NK-92 treated with Interleukin-12 subunit alpha and Interleukin-12 subunit beta, amount 100 ng/mL, for 24 hours (cell line): ENCODE measurements around the gene IL1RAPL1.
"Not testable (repeated sequence)": the region's sequence is repeated elsewhere in the genome, so short reads cannot be mapped to it uniquely, and the experiment has no call there.

Experiments
- DNase-seq: peaks from one replicate; lab custom pipeline; 2025; lab: John Stamatoyannopoulos, UW

IL1RAPL1 gene

DNA sequence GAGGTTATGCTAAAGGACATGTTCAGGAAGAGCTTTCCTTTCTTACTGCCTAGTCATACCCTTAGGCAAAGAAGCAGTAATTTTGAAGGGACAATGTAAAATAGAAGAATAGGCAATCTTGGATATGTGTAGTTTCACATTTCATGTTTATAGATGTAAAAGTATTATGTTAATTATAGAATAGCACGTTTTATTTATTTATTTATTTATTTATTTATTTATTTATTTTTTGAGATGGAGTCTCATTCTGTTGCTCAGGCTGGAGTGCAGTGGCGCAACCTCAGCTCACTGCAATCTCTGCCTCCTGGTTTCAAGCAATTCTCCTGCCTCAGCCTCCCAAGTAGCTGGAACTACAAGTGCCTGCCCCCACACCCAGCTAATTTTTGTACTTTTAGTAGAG lies 535.6 kb downstream of the IL1RAPL1 start:
- DNase-seq: not testable (repeated sequence)

DNA sequence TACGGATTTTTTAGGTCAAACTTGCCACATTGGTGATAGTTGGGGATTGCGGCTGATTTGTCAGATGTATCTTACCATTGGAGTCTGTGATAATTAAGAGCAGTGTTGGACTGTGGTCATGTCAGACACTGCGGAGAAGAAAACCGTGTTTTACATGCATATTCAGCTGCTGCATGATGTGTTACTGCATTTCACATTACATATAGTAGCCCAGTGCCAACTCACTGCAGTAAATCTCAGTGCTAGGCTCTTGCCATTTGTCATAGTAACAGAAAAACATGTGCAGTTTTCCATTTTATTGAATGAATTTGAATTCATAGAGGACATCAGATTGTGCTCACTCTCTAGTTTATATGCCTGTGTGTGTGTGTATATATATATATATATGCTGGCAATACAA lies 543.7 kb downstream of the IL1RAPL1 start:
- DNase-seq: no peak

DNA sequence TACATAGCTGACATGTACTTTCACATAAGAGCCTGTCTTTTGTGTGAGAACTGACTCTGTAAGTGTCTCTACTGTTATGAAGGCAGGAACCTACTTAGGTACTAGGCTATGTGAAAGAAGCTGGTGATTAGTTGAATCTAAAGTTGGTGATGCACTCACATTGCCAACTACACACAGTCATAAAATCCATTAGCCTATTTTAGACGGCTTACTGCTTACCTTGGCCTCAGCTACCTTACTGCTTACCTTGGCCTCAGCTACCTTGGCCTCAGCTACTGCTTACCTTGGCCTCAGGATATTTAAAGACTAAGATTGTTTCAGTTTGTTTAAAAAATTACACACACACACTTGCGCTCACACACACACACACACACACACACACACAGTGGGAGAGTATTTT lies 549.7 kb downstream of the IL1RAPL1 start:
- DNase-seq: no peak

DNA sequence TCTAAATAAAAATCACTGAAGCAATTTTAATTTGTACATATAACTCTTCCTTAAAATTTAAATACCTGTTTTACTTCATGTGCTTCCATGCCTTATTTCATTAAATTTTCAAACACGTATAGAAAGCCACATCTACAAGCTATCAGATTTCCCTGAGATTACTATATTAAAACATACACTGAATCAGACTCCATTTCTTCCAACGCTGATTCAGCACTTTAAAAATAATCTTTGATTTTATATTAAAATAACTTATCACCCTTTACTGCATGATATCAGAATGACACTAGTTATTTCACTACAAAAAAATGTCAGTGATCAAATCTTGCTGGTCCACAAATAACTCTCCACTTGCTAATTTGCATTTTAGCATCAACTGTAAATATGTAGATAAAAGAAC lies 550.8 kb downstream of the IL1RAPL1 start:
- no peak for DNase-seq

DNA sequence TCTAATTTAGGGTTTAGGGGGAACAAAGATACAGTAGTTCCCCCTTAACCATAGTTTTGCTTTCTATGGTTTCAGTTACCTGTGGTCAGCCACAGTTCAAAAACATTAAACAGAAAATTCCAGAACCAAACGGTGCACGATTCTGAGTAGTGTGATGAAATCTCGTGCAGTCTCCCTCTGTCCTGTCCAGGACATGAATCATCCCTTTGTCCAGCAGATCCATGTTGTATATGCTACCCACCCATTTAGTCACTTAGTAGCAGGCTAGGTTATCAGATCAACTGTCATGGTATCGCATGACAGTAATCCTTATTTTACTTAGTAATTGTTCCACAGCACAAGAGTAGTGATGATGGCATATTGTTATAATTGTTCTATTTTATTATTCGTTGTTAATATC lies 556.1 kb downstream of the IL1RAPL1 start:
- no peak for DNase-seq

DNA sequence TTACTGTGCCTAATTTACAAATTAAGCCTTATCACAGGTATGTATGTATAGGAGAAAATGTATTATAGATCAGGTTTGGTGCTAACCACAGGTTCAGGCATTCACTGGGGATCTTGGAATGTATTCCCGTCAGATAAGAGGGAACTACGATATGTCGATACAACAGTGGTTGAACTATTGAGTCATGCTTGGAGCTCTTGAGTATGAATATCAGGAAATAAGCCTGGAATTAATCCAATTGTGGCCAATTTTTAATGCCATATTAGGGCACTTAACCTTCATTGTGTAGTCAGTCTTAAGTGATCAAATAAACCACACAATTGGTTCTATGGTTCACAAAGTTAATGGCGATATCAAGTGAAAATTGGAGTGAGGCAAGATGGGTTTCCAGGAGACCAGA lies 556.5 kb downstream of the IL1RAPL1 start:
- no peak for DNase-seq

DNA sequence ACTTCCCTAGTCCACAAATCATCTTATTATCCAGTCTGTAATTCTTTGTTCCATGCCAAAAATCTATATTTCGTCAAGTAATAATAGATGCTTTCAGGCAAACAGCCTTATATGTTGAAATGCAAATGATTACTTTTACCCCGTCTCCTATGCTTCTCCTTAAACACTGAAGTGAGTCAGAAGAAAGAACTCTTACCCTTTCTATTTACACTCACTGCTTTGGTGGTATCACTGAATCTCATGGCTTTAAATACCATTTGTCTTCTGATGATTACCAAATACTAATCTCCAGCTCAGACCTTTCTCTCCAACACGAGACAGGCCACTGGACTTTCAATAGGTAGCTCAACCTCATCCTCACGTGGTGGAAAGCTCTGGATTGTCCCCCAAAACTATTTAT lies 558.1 kb downstream of the IL1RAPL1 start:
- no peak for DNase-seq

DNA sequence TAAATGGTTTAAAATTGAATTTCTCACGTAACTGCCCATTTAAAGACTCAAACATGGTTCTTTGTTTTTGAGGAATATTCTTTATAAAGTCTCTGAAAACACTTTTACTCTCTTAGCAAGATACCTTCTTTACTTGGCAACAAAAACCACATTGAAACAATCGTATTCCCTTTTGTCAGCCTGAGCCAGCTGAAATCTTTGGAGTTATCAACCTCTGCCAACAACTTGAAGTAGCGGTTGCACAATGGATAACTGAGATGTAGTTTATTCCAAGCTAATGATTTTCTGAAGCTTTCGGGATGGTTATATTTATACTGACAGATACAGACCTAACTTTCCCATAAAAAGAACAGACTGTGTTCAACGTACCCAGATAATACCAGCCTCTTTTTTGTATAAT lies 561.3 kb downstream of the IL1RAPL1 start:
- no peak for DNase-seq

DNA sequence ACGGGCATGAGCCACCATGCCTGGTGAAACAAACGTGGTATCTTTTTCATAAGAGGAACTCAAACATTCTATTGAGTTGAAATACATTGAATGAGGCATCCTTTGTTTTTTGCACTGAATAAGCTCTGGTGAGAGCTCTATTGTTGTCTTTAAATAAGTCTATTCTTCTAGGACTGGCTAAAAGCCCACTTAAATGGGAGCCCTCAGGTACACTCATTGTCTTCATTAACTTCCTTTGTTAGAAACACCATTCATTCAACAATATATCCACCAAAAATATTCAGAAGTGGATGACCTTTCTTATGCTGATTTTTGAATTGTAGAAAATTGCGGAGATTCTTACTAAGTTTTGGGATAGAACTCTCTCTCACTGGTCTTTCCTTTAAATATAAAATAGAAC lies 568.0 kb downstream of the IL1RAPL1 start:
- DNase-seq: no peak

DNA sequence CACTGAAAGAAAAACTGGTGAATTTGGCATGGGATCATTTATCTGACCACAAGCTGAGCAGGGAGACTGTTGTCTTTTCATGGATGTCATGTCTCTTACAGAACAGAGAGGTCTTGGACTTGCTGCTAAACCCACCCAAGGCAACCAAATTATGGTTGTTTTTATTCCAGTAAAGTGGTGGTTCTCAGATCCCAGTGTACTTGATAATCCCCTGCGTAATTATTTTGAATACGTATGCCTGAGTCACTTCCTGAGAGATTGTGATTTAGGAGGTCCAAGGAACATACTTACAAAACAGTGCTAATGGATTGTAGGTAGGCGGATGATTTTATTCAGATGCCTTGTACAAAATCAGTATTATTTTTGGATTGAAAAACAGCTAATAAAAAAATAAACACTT lies 585.6 kb downstream of the IL1RAPL1 start:
- DNase-seq: no peak

DNA sequence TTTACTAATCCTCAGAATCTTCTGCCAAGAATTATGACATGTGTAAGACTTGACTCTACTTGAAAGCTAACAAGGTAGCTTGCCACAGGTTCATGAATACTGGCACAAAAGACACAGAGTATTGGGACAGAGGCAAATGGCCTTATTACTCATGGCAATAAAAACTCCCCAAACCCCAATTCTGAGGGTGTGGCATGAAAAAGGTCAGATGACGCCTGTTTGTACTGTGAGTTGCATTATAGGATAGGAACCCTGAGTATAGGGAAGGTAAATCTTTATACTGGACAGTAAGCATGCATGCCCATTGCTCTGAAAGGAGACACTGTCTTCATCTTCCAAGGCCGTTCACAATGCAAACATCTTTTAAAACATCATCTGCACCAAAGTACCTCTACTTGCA lies 600.0 kb downstream of the IL1RAPL1 start:
- DNase-seq: no peak

DNA sequence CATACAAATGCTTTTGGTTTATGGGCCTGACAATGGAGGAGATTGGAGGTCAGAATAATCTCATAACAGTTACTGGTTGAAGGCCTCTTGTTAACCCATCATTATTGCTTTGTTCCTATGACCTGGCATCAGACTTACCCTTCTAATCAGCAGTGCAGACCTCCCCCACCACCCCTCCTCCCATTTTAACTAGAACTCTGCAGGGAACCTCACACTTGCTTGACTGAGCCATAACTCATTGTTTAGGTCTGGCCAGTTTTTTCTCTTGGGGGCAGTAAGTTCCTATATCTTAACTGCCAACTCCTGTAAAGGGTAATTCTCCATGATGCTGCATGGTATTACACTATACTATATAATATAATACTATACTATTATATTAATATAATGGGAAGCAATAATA lies 609.3 kb downstream of the IL1RAPL1 start:
- DNase-seq: no peak

DNA sequence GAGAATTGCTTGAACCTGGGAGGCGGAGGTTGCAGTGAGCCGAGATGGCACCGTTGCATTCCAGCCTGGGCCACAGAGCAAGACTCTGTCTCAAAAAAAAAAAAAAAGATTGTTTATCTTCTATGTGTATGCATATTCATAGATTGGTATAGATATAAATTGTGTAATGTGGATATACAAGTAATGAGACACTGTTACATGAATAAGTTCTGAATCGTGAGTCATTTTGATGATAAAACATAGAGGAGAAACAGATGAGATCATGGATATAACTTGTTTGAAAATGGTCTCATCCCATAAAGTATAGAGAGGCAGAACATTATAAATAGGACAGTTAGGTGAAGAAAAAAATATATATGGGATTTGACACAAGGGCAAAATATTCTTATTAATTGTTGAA lies 628.0 kb downstream of the IL1RAPL1 start:
- DNase-seq: no peak

DNA sequence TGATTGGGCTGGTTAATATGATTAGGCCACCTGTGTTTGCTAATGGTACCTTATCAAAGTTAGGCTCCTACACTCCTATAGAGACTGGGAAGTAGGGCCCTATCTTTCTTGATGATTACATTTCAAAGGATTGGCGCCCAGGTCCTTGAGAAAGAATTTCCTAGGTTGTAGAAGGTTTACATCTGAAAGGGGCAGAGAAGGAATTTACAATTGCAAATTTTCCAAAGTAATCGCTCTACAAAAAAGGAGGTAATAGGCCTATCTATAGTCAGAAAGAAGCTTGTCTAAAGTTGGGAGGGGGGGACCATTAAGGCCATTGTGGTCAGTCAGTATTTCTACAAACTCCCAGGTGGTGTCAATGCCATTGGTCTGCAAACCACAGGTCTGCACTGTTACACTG lies 638.4 kb downstream of the IL1RAPL1 start:
- no peak for DNase-seq

DNA sequence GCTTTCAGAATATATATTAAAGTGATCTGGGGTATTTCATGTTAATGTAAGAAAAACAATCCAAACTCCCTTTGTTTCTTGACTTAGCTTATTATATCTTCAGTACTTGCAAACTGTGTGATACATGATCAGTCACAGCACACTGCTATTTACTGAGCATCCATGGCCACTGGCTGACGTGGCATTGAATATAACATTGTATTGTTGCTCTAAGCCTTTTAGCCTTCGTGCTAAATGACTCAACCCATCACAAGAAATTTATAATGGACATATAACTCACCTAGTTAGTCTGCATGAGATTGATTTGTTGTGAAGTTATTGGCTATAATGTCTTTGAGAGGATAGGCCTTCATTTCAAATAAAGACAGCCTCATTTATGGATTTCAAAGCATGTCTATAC lies 642.6 kb downstream of the IL1RAPL1 start:
- no peak for DNase-seq

DNA sequence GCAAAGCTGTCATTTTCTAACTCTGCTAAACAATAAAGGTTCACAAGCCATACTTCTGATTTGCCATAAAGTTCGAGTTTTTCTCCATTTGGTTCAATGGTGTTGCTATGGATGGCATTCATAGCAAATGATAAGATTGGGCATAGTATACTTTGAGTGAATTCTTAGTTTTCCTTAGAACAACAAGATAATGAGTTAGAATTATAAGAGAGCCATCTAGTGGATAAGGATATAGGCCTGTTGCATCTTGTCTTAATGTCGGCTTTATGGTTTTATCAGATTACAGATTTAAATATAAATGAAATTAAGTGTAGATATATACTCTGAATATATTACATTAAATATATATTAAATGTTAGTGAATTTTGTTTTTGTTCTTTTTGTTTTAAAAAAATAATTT lies 644.6 kb downstream of the IL1RAPL1 start:
- DNase-seq: no peak

DNA sequence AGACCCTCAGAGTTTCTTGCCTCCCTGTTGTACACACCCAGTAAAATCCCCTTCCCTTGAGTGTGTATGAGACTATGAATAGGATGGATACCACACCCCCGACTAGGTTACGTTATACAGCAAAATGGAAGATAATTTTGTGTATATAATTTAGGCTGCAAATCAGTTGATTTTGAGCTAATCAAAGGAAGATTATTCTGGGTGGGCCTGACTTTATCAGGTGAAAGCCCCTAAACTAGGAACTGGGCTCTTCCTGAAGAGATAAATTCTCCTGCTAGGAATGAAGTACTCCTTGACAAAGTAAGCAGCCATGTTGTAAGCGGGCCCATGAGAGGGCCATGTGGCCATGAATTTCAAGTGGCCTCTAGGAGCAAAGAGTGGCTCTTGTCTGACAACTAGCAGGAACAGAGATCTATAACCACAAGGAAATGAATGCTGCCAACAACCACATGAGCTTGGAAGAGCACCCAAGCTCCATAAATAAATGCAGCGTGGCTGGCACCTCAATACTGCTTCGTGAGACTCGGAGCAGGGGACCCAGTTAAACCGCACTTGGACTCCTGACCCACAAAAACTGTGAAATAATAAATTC lies 646.4 kb downstream of the IL1RAPL1 start:
- DNase-seq: no peak

DNA sequence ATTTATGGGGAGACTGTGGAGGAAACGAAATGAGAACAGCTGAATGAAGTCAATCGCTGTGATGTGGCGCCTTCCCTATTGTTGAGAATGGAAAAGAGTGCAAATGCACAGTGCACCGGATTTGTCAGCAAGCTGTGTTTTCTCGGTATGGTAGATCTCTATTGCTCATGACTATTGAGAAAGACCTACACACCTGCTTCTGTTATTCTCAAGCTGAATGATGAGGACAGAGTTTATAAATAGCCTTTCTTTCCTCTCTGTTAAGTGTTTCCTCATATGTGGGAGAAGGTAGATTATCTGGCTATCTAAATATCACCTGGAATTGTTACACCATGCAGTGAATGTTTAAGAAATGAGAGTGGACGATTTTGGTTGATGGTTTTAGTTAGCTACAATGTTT lies 650.7 kb downstream of the IL1RAPL1 start:
- DNase-seq: no peak

DNA sequence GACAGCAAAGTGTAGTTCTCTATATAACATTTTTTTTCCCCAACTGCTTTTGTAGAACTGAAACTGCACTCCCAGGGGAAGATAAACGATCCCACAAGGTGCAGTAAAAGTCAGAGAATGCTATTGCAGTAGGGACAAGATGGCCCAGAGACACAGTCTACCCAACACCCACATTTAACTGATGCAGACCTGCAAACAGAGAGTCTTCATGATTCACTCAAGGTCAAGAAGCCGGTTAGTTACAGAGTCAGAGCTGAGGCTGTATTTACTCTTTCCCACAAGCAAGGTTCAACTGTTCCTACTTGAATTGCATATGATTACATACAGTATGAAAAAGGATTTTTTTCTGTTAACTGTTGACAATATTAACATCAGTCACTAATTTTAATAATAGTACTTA lies 654.6 kb downstream of the IL1RAPL1 start:
- DNase-seq: no peak

DNA sequence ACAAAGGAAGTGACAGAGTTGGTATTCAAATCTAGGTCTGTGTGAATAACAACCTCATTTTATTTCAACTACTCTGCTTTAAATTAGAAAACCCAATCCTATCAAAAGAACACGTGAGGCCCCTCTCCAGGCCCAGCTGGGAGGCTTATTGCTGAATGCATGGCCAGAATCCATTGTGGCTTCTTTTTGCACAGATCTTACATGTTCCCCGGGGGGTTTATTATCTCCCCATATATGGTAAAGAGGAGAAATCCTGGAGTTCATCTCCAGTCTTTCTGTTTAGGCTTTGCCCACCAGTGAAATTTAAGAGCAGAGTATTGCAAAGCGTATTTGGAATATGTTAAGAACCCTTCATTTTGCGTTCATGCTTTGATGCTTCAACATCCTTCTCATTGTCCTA lies 655.6 kb downstream of the IL1RAPL1 start:
- no peak for DNase-seq

DNA sequence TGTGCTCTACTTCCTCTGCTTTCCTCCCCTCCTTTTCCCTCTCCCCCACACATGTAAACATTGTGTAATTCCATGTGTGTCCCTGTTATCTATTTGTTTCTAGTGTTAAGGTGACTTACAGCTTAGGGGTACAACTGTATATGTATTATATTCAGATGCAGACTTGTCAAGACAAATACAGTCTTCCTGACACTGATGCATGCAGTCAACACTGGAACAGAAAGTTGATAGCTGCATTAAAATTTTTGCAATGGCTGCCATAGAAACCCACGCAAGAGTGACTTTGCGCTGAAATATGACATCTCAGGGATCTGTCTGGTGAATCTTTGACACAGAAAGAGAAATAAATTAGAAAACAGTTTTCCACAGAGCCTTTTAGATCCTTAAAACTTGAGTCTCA lies 656.7 kb downstream of the IL1RAPL1 start:
- no peak for DNase-seq

DNA sequence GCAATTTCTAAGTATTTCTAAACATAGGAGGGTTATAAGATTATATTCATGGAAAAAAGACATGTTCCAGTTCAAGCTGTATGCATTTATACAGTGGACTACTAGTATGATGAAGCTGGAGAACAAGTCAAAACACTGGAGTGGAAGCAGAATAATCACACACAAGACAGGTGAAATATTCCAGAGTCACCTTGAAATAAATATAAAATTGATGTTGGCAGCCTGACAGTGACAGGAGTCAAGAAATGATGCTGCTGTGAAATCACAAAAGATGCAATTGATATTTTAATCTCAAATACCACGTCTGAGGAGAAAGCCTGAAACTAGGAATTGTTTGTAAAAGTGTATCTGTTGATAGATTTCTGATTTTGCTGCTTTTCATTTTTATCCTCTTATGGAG lies 667.3 kb downstream of the IL1RAPL1 start:
- DNase-seq: no peak

DNA sequence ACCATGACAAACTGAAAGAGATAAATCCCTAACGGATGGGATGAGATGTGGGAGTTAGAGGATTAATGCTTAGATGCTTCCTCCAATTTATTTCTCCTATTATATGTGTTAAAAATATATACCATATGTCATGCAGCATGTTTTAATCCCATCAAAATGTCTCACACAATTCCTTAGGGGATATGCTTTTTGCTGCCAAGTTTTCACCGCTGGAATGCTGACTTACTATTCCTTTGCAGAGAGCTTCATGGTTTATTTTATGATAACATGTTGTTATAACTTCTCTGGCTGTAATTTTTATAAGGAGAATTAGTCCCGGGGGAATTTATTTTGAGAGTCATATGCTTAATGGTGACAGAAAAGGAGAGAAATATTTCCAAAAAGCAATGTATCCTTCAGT lies 670.3 kb downstream of the IL1RAPL1 start:
- DNase-seq: no peak

DNA sequence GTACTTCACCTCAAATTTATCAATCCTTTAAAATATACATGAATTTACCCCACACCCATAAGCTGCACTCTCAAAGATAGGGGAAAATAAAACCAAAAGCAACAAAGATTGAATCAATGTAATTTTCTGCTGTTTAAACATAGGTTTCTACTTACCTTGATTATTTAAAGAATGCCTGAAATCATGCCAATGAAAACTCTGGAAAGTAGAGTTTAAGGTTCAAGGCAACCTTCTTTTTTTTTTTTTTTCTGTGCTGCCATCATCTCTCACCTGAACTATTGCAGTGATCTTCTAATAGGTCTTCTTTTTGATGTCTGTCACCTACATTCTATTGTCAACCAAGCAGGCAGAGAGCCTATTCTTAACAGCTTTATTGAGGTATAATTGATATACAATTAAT lies 682.1 kb downstream of the IL1RAPL1 start:
- no peak for DNase-seq

DNA sequence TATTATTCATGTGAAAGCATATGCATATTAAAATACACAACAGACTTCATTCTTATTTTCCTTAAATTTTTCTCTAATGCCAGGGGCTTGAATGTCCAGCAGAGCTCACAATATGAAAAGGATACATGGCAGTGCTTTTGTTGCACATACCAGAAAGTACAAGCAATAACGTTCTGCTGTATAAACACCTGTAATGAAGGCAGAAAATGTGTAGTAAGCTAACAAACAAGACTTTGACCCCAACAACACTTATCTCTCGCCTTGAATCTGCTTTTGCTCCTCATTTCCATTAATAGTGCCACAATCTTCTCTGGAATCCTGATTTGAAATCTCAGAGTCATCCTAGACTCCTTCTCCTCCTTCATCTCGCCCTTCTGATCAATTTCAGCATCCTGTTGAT lies 687.3 kb downstream of the IL1RAPL1 start:
- DNase-seq: no peak
